ENCODE results near the gene MYRFL. TPM values are rescaled to one million over a fixed set of nuclear protein-coding genes. Genes with fewer than 3 reads are reported as not detected.

MYRFL gene
- total and polyA plus RNA-seq, 9 donors: 0.24 to 0.38 TPM; not detected in 7

DNA sequence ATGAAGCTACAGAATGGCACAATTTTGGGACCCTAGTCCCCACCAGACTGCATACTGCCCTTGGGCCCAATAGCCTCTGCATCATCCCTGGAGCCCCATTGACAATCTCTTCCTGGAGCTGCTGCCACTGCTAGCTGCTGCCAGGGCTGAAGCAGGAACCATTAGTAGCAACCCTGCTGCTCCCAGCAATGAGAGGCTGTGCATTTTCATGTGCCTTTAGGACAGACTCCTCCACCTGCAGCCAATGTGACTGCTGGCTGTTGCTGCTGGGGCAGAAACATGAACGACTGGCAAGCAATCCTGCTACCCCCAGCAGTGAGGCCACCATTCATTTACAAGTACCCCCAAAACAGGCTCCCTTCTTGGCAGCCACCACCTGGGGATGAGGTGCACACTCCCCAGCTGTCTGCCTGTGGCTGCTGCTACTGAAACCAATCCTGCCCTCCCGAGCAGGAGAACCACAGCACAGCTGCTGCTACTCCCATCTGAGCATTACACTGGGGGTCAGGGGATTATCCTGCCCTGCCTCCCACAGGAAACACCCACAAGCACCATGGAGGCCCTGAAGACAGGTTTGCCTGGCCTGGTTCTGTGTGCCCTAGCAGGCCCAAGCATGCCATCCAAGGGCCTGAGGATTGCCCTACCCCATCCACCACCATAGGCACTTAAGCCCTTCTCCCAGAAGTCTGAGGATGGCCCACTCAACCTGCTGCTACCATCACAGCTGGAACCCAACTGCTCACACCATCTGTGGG, 181.0 kb downstream of the MYRFL start:
- WGBS, 3 donors: 57 to 81% (median 71%) methylated on average over 2 of the region's 2 CpGs
- TF ChIP-seq EP300 (IDR thresholded peaks at IDR 0.05): no peak
- TF ChIP-seq POLR2A (IDR thresholded peaks at IDR 0.05): no peak
- TF ChIP-seq, protein P1, sequence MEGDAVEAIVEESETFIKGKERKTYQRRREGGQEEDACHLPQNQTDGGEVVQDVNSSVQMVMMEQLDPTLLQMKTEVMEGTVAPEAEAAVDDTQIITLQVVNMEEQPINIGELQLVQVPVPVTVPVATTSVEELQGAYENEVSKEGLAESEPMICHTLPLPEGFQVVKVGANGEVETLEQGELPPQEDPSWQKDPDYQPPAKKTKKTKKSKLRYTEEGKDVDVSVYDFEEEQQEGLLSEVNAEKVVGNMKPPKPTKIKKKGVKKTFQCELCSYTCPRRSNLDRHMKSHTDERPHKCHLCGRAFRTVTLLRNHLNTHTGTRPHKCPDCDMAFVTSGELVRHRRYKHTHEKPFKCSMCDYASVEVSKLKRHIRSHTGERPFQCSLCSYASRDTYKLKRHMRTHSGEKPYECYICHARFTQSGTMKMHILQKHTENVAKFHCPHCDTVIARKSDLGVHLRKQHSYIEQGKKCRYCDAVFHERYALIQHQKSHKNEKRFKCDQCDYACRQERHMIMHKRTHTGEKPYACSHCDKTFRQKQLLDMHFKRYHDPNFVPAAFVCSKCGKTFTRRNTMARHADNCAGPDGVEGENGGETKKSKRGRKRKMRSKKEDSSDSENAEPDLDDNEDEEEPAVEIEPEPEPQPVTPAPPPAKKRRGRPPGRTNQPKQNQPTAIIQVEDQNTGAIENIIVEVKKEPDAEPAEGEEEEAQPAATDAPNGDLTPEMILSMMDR (IDR thresholded peaks at IDR 0.05): no peak

DNA sequence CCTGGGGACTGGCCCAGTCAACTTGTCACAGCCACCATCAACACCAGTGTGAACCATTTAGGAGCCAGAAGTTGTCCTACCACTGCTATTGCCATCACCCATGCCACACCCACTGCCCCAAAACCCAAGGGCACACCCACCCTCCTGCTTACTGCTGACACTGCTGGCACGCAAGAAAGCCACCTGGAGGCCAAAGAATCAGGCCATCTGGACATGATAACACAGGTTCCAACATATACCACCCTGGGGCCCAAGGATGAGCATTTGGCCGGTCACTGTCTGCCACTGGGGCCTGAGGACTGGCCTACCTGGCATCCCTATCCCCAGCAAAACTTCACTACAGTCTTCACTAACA, 181.6 kb downstream of the MYRFL start:
- TF ChIP-seq EP300 (IDR thresholded peaks at IDR 0.05) (no peak), POLR2A (IDR thresholded peaks at IDR 0.05) (no peak)
- TF ChIP-seq, protein P1 (IDR thresholded peaks at IDR 0.05): no peak
- intact Hi-C loops (cut with DNase I): no loop called here
- H3K36me3 ChIP-seq: no peaks in the 10 kb centered on the region
- no peak overlapping the region for H3K4me3 ChIP-seq
- no peak overlapping the region for H3K27ac ChIP-seq
- 44 to 63% (median 47%) methylated on average over 2 of the region's 2 CpGs for WGBS, 3 donors
- H3K4me1 ChIP-seq (ENCODE audit: insufficient read depth): peaks cover 2% of the 10 kb centered on the region
- no peak for DNase-seq
- H3K27me3 ChIP-seq: no peaks in the 10 kb centered on the region
- H3K9me3 ChIP-seq: no peaks in the 10 kb centered on the region

More for the DNA sequence above, 181.0 kb downstream of the MYRFL start:
- Histone ChIP-seq H3K36me3 (no peaks in the 10 kb centered on the region), H3K4me1 (ENCODE audit: insufficient read depth) (peaks cover 2% of the 10 kb centered on the region), H3K4me3 (no peak overlapping the region), H3K9me3 (no peaks in the 10 kb centered on the region), H3K27ac (no peak overlapping the region), H3K27me3 (no peaks in the 10 kb centered on the region)
- no peak for DNase-seq
- intact Hi-C loops (cut with DNase I): no loop called here

DNA sequence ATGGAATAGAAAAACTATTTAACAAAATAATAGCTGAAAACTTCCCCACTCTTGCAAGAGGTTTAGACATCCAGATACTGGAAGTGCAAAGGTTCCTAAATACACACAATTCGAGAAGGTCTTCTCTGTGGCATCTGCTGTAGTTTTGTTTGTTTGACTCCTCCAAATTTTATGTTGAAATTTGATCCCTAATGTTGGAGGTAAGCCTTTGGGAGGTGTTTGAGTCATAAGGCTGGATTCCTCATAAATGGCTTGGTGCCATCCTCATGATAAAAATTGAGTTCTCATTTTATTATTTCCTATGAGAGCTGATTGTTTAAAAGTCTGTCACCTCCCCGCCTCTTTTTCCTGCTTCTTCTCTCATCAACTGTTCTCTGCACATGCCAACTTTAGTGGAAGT, 182.7 kb downstream of the MYRFL start:
- no peak for TF ChIP-seq POLR2A (IDR thresholded peaks at IDR 0.05)
- TF ChIP-seq EP300 (IDR thresholded peaks at IDR 0.05): no peak
- TF ChIP-seq, protein P1 (IDR thresholded peaks at IDR 0.05): no peak
- no peaks in the 10 kb centered on the region for H3K9me3 ChIP-seq
- H3K4me3 ChIP-seq: no peak overlapping the region
- no peak overlapping the region for H3K27ac ChIP-seq
- no peak for DNase-seq
- H3K36me3 ChIP-seq: no peaks in the 10 kb centered on the region
- no peaks in the 10 kb centered on the region for H3K27me3 ChIP-seq
- peaks cover 2% of the 10 kb centered on the region for H3K4me1 ChIP-seq (ENCODE audit: insufficient read depth)
- intact Hi-C loops (cut with DNase I): no loop called here
- 49 to 79% (median 62%) methylated on average over 2 of the region's 2 CpGs for WGBS, 3 donors

Other genes starting within 250 kb of the MYRFL start
- gene CCT2, start 239.8 kb upstream of the MYRFL start, total RNA-seq: 100 to 1,000 TPM in 6 of 7 donors, 10 to 100 TPM in 1; 86.0 to 141 (median 109) TPM
- gene CCT2, start 239.8 kb upstream of the MYRFL start, polyA plus RNA-seq: 100 to 1,000 TPM in 1 of 2 donors, 10 to 100 TPM in 1; 68.1 to 115 TPM
- gene LRRC10, start 214.3 kb upstream of the MYRFL start, total RNA-seq: not detected
- not detected for gene LRRC10, start 214.3 kb upstream of the MYRFL start, polyA plus RNA-seq
- not detected for gene BEST3, start 125.9 kb upstream of the MYRFL start, total RNA-seq
- under 1 TPM in 1 of 2 donors, not detected in 1; 0.10 TPM for gene BEST3, start 125.9 kb upstream of the MYRFL start, polyA plus RNA-seq
- gene RAB3IP, start 86.4 kb upstream of the MYRFL start, total RNA-seq: 10 to 100 TPM in 3 of 7 donors, 1 to 10 TPM in 4; 5.4 to 31.7 (median 9.6) TPM
- 1 to 10 TPM; 3.9 to 6.3 TPM for gene RAB3IP, start 86.4 kb upstream of the MYRFL start, polyA plus RNA-seq